H7 (cell line): ENCODE results near the gene DROSHA. TPM values are rescaled to one million over a fixed set of nuclear protein-coding genes. Genes with fewer than 3 reads are reported as not detected.
"Not testable (repeated sequence)": the region's sequence is repeated elsewhere in the genome, so short reads cannot be mapped to it uniquely, and the experiment has no call there.

Experiments
- DNase-seq: peaks from one replicate; pipeline ENCODE4 v3.0.0; 2012
- H3K27me3 ChIP-seq: 2 replicates; pipeline ENCODE4 v1.6.0; 2011; ENCODE audit warnings: mild to moderate bottlenecking, low read length; ENCODE audit not compliant: control insufficient read depth, insufficient read depth
- H3K36me3 ChIP-seq: replicated peaks from 2 replicates; pipeline ENCODE4 v1.5.1; 2011; ENCODE audit warnings: low read length; ENCODE audit not compliant: control insufficient read depth, insufficient read depth
- H3K4me3 ChIP-seq: 2 replicates; pipeline ENCODE4 v1.5.1; 2011; ENCODE audit warnings: low read depth, mild to moderate bottlenecking, control low read depth, low read length, moderate library complexity; ENCODE audit not compliant: insufficient read depth
- total RNA-seq: library from RNA; depleted of rRNA; stranded (reverse); fragments of >200 nt; shearing (Covaris generic); gene quantifications from 2 replicates; pipeline ENCODE4 v1.2.3, GENCODE V29; 2014

Gene DROSHA
- total RNA-seq, 1 experiment from 2014 or later, result 36.0 TPM

DNA sequence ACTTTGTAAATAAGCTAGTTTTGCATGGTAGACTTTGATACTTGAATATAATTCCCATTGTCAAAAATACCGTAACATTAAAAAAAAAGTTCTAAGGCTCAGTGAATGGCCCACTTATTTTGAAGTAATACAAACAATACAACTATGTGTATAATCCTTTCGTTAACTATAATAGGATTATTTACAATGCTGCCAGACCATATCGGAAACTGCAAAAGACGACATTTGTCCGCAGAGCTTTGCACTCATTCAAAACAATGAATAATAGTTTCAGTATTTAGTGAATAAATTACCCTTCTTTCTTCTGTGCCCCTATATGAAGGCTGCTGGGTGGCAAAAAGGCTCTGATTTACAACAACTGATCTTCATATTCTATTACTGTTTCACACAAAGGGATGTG is 121.8 kb downstream of the DROSHA start:
- H3K4me3 ChIP-seq, result no peak overlapping the region
- DNase-seq, result no peak
- H3K27me3 ChIP-seq, result no peaks in the 10 kb centered on the region
- H3K36me3 ChIP-seq, result no peaks in the 10 kb centered on the region; the same call in none of the 2 replicates

- DNase-seq, result no peak
- Histone ChIP-seq H3K27me3 (no peaks in the 10 kb centered on the region), H3K4me3 (no peak overlapping the region), H3K36me3 (no peaks in the 10 kb centered on the region; the same call in none of the 2 replicates)
Measured at GRCh38 chr5:31408814-31409213, 123.1 kb downstream of the DROSHA start.

GRCh38 chr5:31407921-31408693 is 123.8 kb downstream of the DROSHA start:
- H3K36me3 ChIP-seq, result no peaks in the 10 kb centered on the region; the same call in 1 of the 2 replicates
- no peak overlapping the region for H3K4me3 ChIP-seq
- H3K27me3 ChIP-seq, result no peaks in the 10 kb centered on the region
- no peak for DNase-seq

GRCh38 chr5:31404325-31404724 is 127.6 kb downstream of the DROSHA start:
- H3K27me3 ChIP-seq, result no peaks in the 10 kb centered on the region
- H3K4me3 ChIP-seq, result no peak overlapping the region
- H3K36me3 ChIP-seq, result no peaks in the 10 kb centered on the region; the same call in 1 of the 2 replicates
- no peak for DNase-seq

DNA sequence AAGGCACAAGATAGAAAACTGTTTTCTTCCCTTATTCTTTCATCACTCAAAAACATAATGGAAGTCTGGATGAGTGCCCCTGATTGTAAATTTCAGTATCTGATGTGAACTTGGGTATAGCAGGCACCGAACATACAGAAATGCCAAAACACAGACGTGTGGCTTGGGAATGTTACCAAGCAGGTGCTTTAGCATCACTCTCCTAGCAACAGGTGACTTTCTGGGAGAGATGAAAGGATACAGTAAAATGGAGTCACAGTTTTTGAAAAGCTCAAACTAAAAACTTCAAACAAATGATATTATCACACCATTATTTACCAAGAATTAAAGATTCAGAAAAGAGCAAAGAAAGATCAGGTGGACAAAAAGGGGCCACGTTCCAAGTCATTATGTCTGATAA is 130.2 kb downstream of the DROSHA start:
- no peaks in the 10 kb centered on the region; the same call in 1 of the 2 replicates for H3K36me3 ChIP-seq
- no peaks in the 10 kb centered on the region for H3K27me3 ChIP-seq
- no peak for DNase-seq
- no peak overlapping the region for H3K4me3 ChIP-seq

DNA sequence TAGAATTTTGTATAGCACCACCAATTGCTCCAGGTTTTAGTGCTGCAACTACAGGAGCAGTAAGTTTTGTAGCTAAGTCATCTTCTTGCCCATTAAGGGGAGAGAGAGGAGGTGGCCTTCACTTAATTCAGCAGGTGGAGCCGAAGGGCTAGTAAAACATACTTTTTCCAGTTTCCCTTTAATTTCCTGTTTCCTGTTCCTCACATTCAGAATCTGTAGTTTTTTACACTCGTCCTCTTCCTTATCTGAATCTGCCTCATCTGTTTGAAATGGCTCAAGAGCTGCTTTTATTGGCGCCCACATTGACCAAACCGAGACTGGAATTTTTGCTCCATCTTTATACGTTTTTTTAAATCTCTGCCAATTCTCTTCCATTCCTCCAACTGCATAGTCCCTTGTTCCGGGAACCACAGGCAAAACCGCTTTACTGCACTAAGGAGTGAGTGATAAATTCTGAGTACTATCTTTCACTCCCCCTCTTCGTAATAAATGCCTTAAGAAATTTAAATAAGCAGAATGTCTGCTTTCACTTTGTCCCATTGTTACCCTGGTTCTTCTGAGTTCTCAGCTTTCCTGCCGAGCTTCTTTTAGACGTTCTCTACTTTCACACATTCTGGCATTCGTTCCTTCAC is 133.9 kb downstream of the DROSHA start:
- Histone ChIP-seq H3K36me3 (no peaks in the 10 kb centered on the region; the same call in 1 of the 2 replicates), H3K27me3 (no peaks in the 10 kb centered on the region), H3K4me3 (no peak overlapping the region)
- DNase-seq, result no peak

DNA sequence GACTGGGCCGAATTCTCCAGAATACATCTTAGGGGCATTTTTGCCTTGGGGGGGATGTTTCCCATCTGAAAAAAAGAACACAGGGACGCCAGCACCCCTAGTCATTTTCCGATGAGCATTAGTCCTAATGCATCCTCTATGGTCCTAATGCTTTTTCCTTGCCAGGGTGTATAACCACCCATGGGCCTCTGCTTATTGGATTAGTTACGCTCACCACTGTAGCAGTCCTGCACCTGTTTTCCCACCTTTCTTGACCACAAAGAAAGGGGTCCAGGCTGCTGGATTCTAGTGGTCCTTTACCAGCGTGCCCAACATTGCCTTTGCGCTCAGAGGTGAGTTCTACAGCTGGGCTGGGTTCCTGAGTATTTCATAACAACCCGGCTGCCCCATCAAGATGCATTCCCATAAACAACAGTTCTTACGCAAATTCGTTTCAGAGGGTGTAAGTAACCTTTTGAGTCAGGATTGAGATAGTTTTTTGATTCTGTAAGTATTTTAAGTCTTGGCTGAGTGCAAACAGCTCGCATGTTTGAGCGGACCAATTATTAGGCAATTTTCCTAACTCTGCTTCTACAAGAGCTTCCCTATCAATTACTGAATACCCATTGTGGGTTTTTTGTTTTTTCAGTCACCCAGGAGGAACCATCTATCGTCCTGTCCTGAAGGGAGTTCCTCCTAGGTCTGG is 135.1 kb downstream of the DROSHA start:
- DNase-seq, result no peak
- no peaks in the 10 kb centered on the region for H3K27me3 ChIP-seq
- no peaks in the 10 kb centered on the region; the same call in 1 of the 2 replicates for H3K36me3 ChIP-seq
- no peak overlapping the region for H3K4me3 ChIP-seq

DNA sequence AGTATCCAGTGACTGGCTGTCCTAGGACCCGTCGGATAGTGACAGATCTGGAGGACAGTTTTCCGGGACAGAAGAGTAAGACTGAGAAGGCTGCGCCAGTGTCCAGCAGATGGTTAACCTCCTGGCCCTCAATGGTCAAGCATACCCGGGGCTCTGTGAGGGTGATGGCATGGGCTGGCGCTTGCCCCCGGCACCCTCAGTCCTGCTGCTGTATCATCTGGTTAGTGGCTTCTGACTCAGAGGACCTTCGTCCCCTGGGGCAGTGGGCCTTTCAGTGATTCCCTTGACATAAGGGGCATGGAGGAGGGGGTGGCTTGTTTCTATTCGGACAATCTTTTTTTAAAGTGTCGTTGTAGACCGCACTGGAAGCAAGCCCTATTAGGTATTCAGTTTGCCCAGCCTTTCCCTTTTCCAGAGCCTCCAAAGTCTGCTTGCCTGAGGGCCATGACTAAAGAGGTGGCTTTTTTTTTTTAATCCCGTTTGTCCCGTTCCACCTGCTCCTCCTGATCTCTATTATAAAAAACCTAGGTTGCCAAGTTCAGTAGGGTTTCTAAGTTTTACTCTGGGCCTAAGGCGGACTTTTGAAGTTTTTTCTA is 136.3 kb downstream of the DROSHA start:
- H3K4me3 ChIP-seq, H3K36me3 ChIP-seq, H3K27me3 ChIP-seq: not testable (repeated sequence)

DNA sequence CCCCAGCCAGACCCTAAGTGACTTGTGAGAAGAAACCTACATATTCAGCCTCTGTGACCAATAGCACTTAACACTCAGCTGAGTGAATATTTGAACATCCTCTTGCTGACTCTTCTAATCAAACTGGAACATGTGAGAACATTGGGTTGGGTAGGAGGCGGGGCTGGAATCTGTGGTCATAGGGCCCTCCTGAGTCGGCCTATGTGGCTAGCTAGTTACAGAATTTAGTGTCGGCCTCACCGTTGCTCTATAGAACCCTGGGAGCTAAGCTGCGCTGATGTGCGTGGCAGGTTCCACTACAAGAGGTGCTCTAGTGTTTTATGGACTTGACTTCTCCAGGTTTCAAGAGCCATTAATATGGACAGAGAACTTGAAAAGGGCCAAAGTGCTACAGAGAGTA is 138.8 kb downstream of the DROSHA start:
- no peak for DNase-seq
- Histone ChIP-seq H3K36me3 (no peaks in the 10 kb centered on the region), H3K27me3 (no peaks in the 10 kb centered on the region), H3K4me3 (no peak overlapping the region)

More for the DNA sequence above, 136.3 kb downstream of the DROSHA start:
- DNase-seq, result not testable (repeated sequence)

DNA sequence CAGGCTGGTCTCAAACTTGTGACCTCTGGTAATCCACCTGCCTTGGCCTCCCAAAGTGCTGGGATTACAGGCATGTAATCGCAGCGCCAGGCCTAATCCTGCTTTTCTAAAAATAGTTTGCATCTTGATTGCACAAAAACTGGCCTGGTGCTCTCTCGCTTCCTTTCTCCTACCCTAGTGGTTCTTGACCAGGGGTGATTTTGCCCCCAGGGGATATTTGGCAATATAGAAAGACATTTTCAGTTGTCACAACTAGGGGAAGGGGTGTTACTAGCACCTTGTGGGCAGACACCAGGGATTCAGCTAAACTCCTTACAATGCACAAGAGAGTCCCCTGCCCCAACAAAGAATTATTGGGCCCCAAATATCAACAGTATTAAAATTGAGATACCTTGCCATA is 139.8 kb downstream of the DROSHA start:
- DNase-seq, result no peak
- H3K27me3 ChIP-seq, result no peaks in the 10 kb centered on the region
- no peaks in the 10 kb centered on the region for H3K36me3 ChIP-seq
- H3K4me3 ChIP-seq, result no peak overlapping the region

GRCh38 chr5:31390256-31390655 is 141.6 kb downstream of the DROSHA start:
- DNase-seq, result no peak
- H3K4me3 ChIP-seq, result no peak overlapping the region

GRCh38 chr5:31385774-31386537 is 145.9 kb downstream of the DROSHA start:
- H3K27me3 ChIP-seq, result no peaks in the 10 kb centered on the region
- no peak for DNase-seq
- H3K36me3 ChIP-seq, result no peaks in the 10 kb centered on the region
- H3K4me3 ChIP-seq, result no peak overlapping the region

More at GRCh38 chr5:31390256-31390655, 141.6 kb downstream of the DROSHA start:
- H3K36me3 ChIP-seq, result no peaks in the 10 kb centered on the region
- no peaks in the 10 kb centered on the region for H3K27me3 ChIP-seq

DNA sequence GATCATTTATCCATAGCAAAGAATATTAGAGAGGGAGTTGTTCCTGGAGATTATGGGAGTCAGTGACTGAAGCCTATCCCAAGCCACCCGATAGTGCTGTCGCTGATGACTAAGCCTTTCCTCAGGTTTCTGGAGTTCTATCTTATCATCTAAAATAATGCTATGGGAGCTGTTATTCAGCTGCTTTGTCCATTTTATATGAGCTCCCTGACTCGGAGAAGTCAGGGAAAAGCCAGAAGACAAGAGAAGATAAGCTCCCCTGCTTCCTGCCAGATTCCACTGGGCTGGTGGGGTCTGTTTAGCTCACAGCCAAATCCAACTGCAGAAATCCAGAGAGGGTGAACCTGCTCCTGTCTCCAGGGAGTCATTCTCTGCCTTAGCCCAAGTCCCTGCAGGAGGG is 148.2 kb downstream of the DROSHA start:
- no peaks in the 10 kb centered on the region for H3K36me3 ChIP-seq
- no peak for DNase-seq
- no peak overlapping the region for H3K4me3 ChIP-seq
- H3K27me3 ChIP-seq, result no peaks in the 10 kb centered on the region
